Measurements from ENCODE around the gene SH3RF3. TPM values are rescaled to one million over a fixed set of nuclear protein-coding genes. Genes with fewer than 3 reads are reported as not detected.

The SH3RF3 gene
- polyA plus RNA-seq, 3 donors from 2014 or later = not detected

DNA sequence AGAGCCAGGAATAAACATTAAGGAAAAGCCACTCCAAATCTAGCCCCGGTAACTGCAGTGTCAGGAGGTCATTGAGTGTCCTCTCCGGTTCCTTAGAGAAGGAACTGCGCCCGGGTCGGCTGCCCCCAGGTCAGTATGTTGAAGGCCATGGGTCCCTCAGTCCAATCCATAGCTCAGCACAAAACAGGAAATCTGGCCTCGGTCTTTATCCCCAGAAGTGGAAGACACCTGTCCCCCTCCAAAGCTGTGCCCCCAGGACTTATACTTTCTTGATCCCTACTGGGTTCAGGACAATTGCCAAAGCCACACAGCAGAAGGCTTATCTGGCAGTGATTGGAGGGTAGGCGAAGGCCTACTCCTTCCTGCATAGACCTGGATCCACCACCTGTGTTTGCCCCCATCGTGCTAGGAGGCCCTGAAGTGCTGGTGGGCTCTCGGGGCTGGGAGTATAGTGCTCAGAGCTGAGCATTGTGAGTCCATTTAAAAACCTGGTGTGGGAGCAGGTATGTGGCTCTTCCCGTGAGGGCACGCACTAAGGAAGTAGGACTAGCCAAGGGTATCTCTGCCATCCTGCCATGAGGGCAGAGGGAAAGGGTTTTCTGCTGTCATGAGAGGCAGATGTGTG, 306.2 kb downstream of the SH3RF3 start:
- Mint-ChIP-seq H3K9me3 (peaks cover 0 to 8% (median 0%) of the 10 kb centered on the region in 6 donors), H3K27ac (no peak overlapping the region), H3K27me3 (ENCODE audit: low read depth in 3 of 3) (peaks cover 0 to 4% (median 0%) of the 10 kb centered on the region in 3 donors), H3K36me3 (no peaks in the 10 kb centered on the region), H3K4me3 (no peak overlapping the region), H3K4me1 (no peaks in the 10 kb centered on the region)
- DNase-seq = no peak

DNA sequence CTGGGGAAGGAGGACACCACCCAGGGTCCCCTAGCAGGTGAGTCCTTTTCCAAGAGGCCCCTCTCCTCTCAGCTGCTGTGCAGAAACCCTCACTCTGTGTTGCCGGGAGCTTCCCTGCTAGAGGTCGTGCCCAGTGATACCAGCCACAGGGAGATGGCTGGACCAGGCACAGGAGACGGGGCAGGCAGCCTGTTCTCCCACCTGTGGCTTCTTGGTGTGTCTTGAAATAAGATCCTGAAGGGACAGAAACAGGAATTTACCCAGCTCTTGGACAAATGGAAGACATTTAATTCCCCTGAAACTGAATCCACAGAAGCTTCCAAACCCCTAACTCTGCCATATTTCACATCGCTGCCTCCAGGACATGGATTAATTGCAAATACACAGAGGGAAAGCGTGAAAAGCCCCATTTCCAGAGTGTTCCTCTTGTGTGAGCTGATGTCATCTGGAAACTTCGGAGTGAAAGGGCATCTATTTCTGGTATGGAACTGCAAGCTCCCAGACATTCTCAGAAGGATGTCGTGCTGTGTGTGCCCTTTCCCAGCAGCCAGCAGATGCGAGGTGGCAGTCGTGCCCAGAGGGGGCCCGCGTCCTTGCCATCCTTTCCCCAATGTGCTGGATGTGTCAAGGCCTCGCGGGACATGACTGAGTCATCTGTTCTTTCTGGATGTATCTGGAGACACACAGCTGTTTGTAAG, 307.0 kb downstream of the SH3RF3 start:
- H3K36me3 Mint-ChIP-seq = peaks cover 0 to 4% (median 0%) of the 10 kb centered on the region in 3 donors
- no peak for DNase-seq
- H3K4me3 Mint-ChIP-seq = no peak overlapping the region
- H3K4me1 Mint-ChIP-seq = no peaks in the 10 kb centered on the region
- no peak overlapping the region for H3K27ac Mint-ChIP-seq
- H3K27me3 Mint-ChIP-seq (ENCODE audit: low read depth in 3 of 3) = peaks cover 0 to 1% (median under 1%) of the 10 kb centered on the region in 3 donors
- H3K9me3 Mint-ChIP-seq = peaks cover 0 to 12% (median 6%) of the 10 kb centered on the region in 6 donors

DNA sequence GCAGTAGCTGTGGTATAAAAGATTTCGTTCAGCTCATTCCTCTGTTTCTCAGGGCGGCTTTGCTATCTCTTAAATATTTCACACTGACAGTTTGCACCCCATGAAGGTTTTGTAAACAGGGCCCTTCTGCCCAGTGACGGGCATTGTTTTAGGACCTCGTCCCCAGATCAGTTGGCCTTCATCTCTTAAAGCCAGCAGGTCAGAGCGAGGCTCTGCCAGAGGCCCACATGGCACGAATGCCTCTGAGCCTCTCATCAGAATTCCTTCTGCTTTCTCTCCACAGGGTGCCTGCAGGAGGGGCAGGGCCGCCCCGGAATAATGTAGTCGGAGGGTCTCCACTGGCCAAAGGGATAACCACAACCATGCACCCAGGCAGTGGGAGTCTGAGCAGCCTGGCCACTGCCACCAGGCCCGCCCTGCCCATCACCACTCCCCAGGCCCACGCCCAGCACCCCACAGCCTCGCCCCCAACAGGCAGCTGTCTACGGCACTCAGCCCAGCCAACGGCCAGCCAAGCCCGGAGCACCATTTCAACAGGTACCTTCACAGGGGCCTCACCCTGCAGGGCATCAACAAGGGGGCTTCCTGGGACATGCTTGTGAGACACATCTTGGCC, 307.7 kb downstream of the SH3RF3 start:
- no peak for DNase-seq
- Mint-ChIP-seq H3K4me3 (no peak overlapping the region), H3K4me1 (no peaks in the 10 kb centered on the region), H3K27me3 (ENCODE audit: low read depth in 3 of 3) (peaks cover 0 to 2% (median 1%) of the 10 kb centered on the region in 3 donors), H3K27ac (no peak overlapping the region), H3K36me3 (peaks cover 5 to 10% (median 6%) of the 10 kb centered on the region in 3 donors), H3K9me3 (peaks cover 6 to 19% (median 12%) of the 10 kb centered on the region in 6 donors)

DNA sequence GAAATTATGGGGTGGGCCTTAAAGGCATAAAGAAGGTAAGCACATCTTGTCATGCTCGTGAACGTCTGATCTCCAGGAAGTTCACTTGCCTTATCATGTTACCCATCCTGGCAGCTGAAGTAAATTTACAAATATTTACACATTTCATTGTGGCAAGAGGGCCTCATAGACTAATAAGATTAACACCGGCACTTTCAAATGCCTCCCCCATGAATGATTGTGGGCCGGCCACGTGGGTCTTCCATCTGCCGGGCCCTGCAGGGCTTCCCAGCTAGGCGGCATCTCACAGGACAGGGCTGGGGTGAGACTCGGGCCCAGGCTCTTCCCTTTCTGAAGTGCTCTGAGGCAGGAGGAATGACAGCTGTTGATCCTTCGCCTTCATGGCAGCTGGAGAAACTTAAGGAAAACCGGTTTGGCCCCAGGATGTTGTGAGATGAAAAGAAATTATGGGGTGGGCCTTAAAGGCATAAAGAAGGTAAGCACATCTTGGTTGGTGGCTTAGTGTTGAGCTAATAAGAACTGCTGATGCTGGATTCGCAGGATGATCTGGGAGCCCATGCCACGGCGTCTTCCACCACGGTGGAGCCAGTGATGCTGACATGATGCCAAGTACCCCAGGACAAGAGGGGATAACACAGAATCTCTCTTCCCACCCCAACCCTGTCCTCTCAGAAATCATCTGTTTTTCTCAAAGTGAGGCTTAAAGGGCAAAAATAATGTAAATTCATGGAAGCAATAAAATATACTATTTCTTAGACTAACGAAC, 308.5 kb downstream of the SH3RF3 start:
- H3K27me3 Mint-ChIP-seq (ENCODE audit: low read depth in 3 of 3) = peaks cover 0 to 2% (median 2%) of the 10 kb centered on the region in 3 donors
- H3K4me1 Mint-ChIP-seq = no peaks in the 10 kb centered on the region
- H3K9me3 Mint-ChIP-seq = peaks cover 6 to 23% (median 17%) of the 10 kb centered on the region in 6 donors
- H3K36me3 Mint-ChIP-seq = peaks cover 5 to 14% (median 9%) of the 10 kb centered on the region in 3 donors
- H3K27ac Mint-ChIP-seq = no peak overlapping the region
- no peak overlapping the region for H3K4me3 Mint-ChIP-seq
- no peak for DNase-seq

DNA sequence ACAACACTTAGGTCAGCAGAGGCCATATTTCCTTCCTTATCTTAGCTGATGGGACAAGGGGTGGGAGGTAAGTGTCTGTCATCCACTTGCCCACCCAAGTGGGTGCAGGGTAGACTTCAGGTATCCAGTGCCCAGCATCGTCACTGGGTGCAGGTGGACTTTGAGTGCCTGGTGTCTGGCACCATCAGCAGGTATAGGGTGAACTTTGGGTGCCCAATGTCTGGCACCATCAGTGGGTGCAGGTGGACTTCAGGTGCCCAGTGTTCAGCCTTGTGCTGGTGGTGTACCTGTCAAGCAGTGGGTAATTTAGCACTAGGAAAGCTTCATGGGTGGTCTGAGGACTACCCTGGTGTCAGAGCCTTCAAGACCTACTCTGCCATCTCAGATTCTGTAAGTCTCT, 309.1 kb downstream of the SH3RF3 start:
- Mint-ChIP-seq H3K27me3 (ENCODE audit: low read depth in 3 of 3) (peaks cover 0 to 3% (median 2%) of the 10 kb centered on the region in 3 donors), H3K9me3 (peaks cover 6 to 26% (median 23%) of the 10 kb centered on the region in 6 donors), H3K4me3 (no peak overlapping the region), H3K4me1 (no peaks in the 10 kb centered on the region), H3K27ac (no peak overlapping the region), H3K36me3 (peaks cover 5 to 18% (median 12%) of the 10 kb centered on the region in 3 donors)
- no peak for DNase-seq

DNA sequence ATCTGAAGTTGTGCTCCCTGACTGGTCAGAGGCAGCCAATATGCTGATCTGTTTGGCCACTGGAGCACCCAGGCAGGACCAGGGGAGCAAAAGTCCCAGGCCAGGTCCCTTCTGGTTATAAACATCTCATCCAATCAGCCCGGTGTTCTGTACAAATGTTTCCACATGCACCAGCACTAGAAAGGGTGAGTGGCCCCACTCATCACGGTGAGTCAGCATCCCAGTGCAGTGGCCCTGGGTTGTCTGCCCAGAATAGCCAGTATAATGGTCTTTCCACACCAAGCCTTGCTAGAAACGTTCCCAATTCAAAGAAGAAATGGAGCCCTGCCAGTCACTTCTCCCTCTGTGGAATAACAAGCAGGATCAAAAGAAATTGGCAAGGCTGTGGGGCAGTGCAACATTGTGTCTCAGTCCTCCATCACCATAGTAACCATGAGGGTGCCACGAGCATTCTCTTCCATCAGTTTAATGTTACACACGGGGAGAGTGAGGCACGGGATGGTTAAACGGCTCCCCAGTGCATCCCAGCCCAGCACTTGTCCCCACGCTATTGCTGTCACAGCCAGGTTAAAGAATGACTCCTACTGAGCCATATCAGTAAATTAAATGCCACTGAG, 309.9 kb downstream of the SH3RF3 start:
- H3K9me3 Mint-ChIP-seq = peaks cover 6 to 33% (median 25%) of the 10 kb centered on the region in 6 donors

DNA sequence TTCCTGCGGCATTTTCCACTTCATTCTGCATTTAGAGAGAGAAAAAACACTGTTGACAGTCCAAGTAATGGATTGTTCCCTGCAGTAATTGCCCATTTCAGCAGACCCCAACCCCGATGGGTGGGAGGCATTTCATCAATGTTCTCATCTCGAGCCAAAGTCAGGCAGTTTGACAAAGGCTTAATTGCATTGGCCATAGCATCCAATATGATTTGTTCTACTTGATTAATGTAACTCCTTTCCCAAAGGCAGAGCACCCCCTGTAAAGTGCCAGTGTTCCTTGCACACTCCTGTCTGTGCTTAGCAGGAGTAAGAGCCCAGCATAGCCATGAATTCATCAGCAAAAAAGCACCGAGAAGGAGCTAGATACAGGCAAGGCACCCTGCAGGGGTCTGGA, 310.4 kb downstream of the SH3RF3 start:
- DNase-seq = no peak

More for the DNA sequence above, 309.9 kb downstream of the SH3RF3 start:
- Mint-ChIP-seq H3K27ac (no peak overlapping the region), H3K27me3 (ENCODE audit: low read depth in 3 of 3) (peaks cover 0 to 3% (median 2%) of the 10 kb centered on the region in 3 donors), H3K36me3 (peaks cover 9 to 22% (median 14%) of the 10 kb centered on the region in 3 donors), H3K4me3 (no peak overlapping the region), H3K4me1 (no peaks in the 10 kb centered on the region)
- no peak for DNase-seq

DNA sequence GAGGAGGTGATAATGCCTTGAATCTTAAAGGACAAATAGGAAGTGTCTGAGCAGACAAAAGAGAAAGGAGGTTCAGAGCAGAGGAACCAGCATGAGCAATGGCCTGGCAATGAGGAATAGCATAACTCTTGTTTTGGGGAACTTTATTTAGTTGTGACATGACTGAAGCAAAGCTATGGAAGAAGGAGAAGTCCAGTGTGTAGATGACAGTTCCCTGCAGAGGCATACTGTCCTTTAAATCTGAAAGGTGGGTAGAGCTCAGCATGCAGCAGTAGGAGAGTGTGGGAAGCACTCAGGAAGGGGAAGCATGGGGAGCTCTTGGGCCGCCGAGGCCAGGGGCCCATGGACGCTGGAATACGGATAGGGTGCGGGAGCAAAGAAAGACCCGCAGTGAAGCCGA, 311.0 kb downstream of the SH3RF3 start:
- no peak overlapping the region for H3K27ac Mint-ChIP-seq
- peaks cover 9 to 42% (median 29%) of the 10 kb centered on the region in 6 donors for H3K9me3 Mint-ChIP-seq

More for the DNA sequence above, 310.4 kb downstream of the SH3RF3 start:
- no peaks in the 10 kb centered on the region for H3K4me1 Mint-ChIP-seq
- H3K27ac Mint-ChIP-seq = no peak overlapping the region
- H3K9me3 Mint-ChIP-seq = peaks cover 7 to 36% (median 25%) of the 10 kb centered on the region in 6 donors
- no peak overlapping the region for H3K4me3 Mint-ChIP-seq
- H3K27me3 Mint-ChIP-seq (ENCODE audit: low read depth in 3 of 3) = peaks cover 0 to 3% (median 2%) of the 10 kb centered on the region in 3 donors
- peaks cover 9 to 22% (median 14%) of the 10 kb centered on the region in 3 donors for H3K36me3 Mint-ChIP-seq

DNA sequence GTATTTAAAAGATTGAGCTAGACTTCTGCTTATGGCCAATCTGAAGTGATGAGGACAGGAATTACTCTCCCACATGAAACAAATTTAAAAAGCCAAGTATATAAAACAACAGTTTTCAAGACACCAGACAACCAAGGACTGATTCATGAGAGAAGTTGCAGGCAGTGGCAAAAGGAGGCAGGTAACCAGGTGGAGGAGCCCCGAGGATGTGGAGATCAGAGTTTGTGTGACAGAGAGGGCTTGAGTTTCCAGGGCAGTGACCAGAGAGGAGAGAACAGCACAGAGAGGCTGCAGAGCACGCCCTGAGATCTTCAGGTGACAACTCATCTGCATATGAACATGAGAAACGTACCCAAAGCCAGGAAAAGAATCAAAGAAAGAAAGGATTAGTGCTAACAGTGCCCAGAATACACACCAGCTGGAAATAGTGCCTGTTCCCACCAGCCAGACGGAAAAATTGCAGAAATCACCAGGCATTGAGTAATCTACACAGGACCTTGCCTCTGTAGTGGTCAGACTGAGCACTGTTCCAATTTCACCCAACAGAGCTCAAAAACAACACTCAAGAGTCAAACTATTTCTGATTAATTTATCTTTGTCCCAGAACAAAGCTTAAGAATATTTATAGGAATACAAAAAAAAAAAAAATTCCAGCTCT, 311.6 kb downstream of the SH3RF3 start:
- no peak overlapping the region for H3K4me3 Mint-ChIP-seq

More for the DNA sequence above, 311.0 kb downstream of the SH3RF3 start:
- no peaks in the 10 kb centered on the region for H3K4me1 Mint-ChIP-seq
- H3K36me3 Mint-ChIP-seq = peaks cover 14 to 27% (median 19%) of the 10 kb centered on the region in 3 donors
- no peak overlapping the region for H3K4me3 Mint-ChIP-seq
- peaks cover 0 to 3% (median 2%) of the 10 kb centered on the region in 3 donors for H3K27me3 Mint-ChIP-seq (ENCODE audit: low read depth in 3 of 3)
- no peak for DNase-seq

DNA sequence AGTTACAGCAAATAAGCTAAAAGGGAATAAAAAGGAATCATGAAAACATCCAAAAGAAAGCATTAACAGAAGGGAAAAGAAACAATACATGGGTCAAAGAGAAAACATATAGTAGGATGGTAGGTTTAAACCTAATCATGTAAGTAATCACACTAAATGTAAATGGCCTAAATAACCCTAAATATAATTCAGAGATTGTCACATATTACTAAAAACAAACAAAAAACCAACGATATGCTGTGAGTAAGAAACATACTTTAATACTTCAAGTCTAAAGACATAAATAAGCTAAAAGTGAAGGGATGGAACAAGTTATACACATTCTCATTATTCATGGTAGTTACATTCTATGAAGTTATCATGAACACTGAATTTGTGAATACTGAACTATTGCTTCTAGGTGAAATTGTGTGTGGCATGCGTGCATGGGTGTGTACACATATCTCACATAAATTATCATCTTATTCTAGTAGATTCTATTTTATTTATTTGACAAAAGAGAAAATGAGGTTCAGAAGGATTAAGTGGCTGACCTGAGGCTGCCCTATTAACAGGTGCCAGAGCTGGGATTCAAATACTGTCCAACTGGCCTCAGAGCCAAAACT, 313.8 kb downstream of the SH3RF3 start:
- Mint-ChIP-seq H3K9me3 (peaks cover 14 to 44% (median 29%) of the 10 kb centered on the region in 6 donors), H3K36me3 (peaks cover 14 to 29% (median 24%) of the 10 kb centered on the region in 3 donors), H3K4me1 (no peaks in the 10 kb centered on the region), H3K27me3 (ENCODE audit: low read depth in 3 of 3) (peaks cover 0 to 7% (median 6%) of the 10 kb centered on the region in 3 donors), H3K4me3 (no peak overlapping the region), H3K27ac (no peak overlapping the region)
- no peak for DNase-seq

More for the DNA sequence above, 311.6 kb downstream of the SH3RF3 start:
- H3K9me3 Mint-ChIP-seq = peaks cover 14 to 44% (median 29%) of the 10 kb centered on the region in 6 donors
- H3K27me3 Mint-ChIP-seq (ENCODE audit: low read depth in 3 of 3) = peaks cover 0 to 7% (median 4%) of the 10 kb centered on the region in 3 donors
- DNase-seq = no peak
- peaks cover 14 to 29% (median 24%) of the 10 kb centered on the region in 3 donors for H3K36me3 Mint-ChIP-seq
- no peak overlapping the region for H3K27ac Mint-ChIP-seq
- no peaks in the 10 kb centered on the region for H3K4me1 Mint-ChIP-seq

DNA sequence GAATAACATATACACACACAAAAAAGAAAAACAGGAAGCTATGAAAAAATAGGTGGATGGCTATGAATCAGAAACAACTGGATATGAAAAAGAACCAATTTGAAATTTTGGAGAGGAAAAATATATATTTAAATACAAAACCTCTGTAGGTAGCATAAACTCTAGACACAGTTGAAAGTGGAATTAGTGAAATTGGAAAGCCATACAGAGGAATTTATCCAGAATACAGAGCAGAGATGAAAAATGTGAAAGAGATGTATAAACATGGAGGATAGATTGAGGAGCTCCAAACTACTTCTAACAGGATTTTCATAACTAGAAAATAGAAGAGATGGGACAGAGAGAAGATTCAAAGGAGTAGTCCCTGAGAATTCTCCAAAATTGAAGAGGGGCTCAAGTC, 315.9 kb downstream of the SH3RF3 start:
- Mint-ChIP-seq H3K27ac (no peak overlapping the region), H3K9me3 (peaks cover 11 to 44% (median 27%) of the 10 kb centered on the region in 6 donors), H3K4me3 (no peak overlapping the region), H3K27me3 (ENCODE audit: low read depth in 3 of 3) (peaks cover 0 to 8% (median 5%) of the 10 kb centered on the region in 3 donors), H3K4me1 (no peaks in the 10 kb centered on the region), H3K36me3 (peaks cover 14 to 29% (median 24%) of the 10 kb centered on the region in 3 donors)
- no peak for DNase-seq
